Measurements from ENCODE around the gene SFI1.

SFI1 gene

DNA sequence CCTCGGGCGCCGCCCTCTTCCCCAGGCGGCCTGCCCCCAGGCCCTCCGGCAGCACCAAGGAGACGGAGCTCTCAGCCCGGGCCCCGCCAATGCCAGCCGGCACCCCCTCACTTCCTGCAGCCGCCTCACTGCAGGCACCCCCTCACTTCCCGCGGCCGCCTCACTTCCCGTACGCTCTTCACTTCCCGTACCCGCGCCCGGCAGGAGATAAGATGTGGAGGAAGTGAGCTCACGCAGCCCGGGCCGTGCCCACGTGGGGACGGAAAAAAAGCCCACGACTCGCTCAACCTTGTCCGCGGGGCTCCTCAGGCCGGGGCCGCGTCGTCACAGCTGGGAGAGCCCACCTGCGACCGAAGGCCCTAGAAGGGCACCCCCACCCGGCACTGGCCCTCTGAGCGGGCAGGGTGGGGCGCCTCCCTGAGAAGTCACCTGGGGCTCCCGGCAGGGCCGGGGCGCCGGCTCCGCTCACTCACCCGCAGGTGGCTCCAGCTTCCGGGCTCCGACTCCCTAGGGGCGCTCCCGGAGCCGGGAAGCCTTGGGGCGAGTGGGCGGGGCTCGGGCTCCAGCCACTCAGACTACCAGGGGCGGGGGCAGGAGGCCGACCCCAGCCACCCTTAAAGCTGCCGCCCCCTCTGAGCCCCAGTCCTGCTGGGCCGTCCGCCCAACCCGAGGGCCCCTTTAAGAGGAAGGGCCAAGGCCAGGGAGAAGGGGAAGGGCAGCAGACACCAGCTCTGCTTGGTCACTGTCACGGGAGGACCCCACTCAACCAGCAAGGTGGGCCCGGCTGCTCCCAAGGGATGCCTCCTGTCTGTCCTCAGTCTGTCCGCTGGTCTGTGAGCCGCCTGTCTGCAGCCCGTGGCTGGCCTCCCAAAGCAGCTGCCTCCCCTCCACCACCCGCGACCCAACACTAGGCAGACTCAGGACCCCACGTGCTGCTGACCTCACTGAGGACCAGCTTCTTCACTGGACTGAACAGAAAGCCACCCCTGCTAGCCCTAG lies 134.3 kb downstream of the SFI1 start:
- H3K9ac ChIP-seq (ENCODE audit: low read depth in 1 of 2, low read length in 2 of 2), result peak overlapping the region; percentile 77 to 78
- peaks cover 3 to 12% of the 10 kb centered on the region in 2 donors for H3K36me3 ChIP-seq (ENCODE audit: control insufficient read depth in 1 of 2, insufficient read depth in 2 of 2, low read length in 2 of 2)
- H3K4me1 ChIP-seq (ENCODE audit: control insufficient read depth in 1 of 2, insufficient read depth in 2 of 2, low read length in 2 of 2), result peaks cover 41 to 49% of the 10 kb centered on the region in 2 donors
- peak overlapping the region; percentile 73 for H3K27ac ChIP-seq (ENCODE audit: low read depth, low read length)
- H3K27me3 ChIP-seq (ENCODE audit: control insufficient read depth in 1 of 2, insufficient read depth in 2 of 2, low read length in 2 of 2), result no peaks in the 10 kb centered on the region
- no peaks in the 10 kb centered on the region for H3K9me3 ChIP-seq (ENCODE audit: control insufficient read depth in 1 of 2, low read length in 2 of 2)
- peak overlapping the region; percentile 75 to 82 for H3K4me3 ChIP-seq (ENCODE audit: low read depth in 1 of 2, low read length in 2 of 2)

DNA sequence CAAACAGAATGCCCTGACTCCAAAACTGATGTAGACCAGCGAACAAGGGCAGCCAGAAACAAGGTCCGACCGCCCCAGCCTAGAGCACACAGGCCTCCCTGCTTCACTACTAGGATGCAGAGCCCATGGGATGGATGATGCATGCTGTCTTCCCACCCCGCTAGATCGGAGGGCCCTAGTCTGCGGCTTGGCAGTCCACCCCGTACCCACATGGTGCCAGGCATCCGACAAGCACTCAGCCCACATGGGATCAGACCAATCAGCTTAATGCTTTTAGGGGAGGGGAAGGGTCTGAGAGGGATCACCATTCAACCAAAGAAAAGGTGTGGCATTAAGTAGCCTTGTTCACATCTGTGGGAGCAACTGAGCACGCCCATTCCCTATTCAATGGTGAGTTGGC lies 135.1 kb downstream of the SFI1 start:
- peak overlapping the region in 1 of 2 donors; percentile 75 for H3K4me3 ChIP-seq (ENCODE audit: low read depth in 1 of 2, low read length in 2 of 2)

DNA sequence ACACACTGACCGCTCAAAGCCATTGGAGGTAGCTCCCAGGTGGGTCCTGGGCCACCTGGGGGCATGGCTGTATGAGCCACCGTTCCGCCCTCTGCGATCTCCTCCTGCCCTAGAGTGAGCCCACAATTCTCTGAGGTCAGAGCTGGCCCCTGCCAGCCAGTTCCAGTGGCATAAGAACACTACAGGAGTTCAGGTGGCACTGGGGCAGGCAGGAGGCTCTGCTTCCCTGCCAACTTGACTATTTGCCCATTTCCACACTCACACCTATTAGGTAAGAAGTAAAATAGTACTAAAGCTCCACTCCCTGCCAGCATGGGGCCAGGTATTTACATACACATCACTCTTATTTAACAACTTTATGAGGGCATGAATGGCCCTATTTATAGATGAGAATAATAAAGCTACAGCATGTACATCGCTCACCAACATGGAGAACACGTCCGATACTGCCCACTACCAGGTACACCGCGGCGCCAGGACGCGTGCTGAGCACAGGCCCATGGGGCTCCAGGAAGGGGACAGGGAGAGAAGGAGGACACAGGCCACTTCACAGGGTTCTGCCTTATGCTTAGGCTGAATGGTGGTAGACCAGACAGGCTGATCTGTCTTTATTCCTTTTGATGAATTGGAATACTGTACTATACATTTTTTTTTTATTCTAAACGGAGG lies 139.4 kb downstream of the SFI1 start:
- H3K36me3 ChIP-seq (ENCODE audit: control insufficient read depth in 1 of 2, insufficient read depth in 2 of 2, low read length in 2 of 2), result peaks cover 3 to 6% of the 10 kb centered on the region in 2 donors
- peaks cover 8 to 16% of the 10 kb centered on the region in 2 donors for H3K4me1 ChIP-seq (ENCODE audit: control insufficient read depth in 1 of 2, insufficient read depth in 2 of 2, low read length in 2 of 2)
- H3K27ac ChIP-seq (ENCODE audit: low read depth, low read length), result no peak overlapping the region
- H3K4me3 ChIP-seq (ENCODE audit: low read depth in 1 of 2, low read length in 2 of 2), result no peak overlapping the region
- peak overlapping the region in 1 of 2 donors; percentile 21 for H3K9ac ChIP-seq (ENCODE audit: low read depth in 1 of 2, low read length in 2 of 2)
- no peaks in the 10 kb centered on the region for H3K9me3 ChIP-seq (ENCODE audit: control insufficient read depth in 1 of 2, low read length in 2 of 2)
- H3K27me3 ChIP-seq (ENCODE audit: control insufficient read depth in 1 of 2, insufficient read depth in 2 of 2, low read length in 2 of 2), result no peaks in the 10 kb centered on the region

More for the DNA sequence above, 135.1 kb downstream of the SFI1 start:
- H3K4me1 ChIP-seq (ENCODE audit: control insufficient read depth in 1 of 2, insufficient read depth in 2 of 2, low read length in 2 of 2), result peaks cover 33 to 42% of the 10 kb centered on the region in 2 donors
- H3K27ac ChIP-seq (ENCODE audit: low read depth, low read length), result peak overlapping the region; percentile 73
- H3K36me3 ChIP-seq (ENCODE audit: control insufficient read depth in 1 of 2, insufficient read depth in 2 of 2, low read length in 2 of 2), result peaks cover 3 to 12% of the 10 kb centered on the region in 2 donors
- H3K9ac ChIP-seq (ENCODE audit: low read depth in 1 of 2, low read length in 2 of 2), result peak overlapping the region in 1 of 2 donors; percentile 47
- H3K9me3 ChIP-seq (ENCODE audit: control insufficient read depth in 1 of 2, low read length in 2 of 2), result no peaks in the 10 kb centered on the region
- no peaks in the 10 kb centered on the region for H3K27me3 ChIP-seq (ENCODE audit: control insufficient read depth in 1 of 2, insufficient read depth in 2 of 2, low read length in 2 of 2)

- H3K9ac ChIP-seq (ENCODE audit: low read depth in 1 of 2, low read length in 2 of 2), result peak overlapping the region in 1 of 2 donors; percentile 17
- peak overlapping the region in 1 of 2 donors; percentile 40 for H3K4me3 ChIP-seq (ENCODE audit: low read depth in 1 of 2, low read length in 2 of 2)
- no peaks in the 10 kb centered on the region for H3K9me3 ChIP-seq (ENCODE audit: control insufficient read depth in 1 of 2, low read length in 2 of 2)
- H3K27ac ChIP-seq (ENCODE audit: low read depth, low read length), result peak overlapping the region; percentile 51
- peaks cover 0 to 8% of the 10 kb centered on the region in 2 donors for H3K4me1 ChIP-seq (ENCODE audit: control insufficient read depth in 1 of 2, insufficient read depth in 2 of 2, low read length in 2 of 2)
- no peaks in the 10 kb centered on the region for H3K27me3 ChIP-seq (ENCODE audit: control insufficient read depth in 1 of 2, insufficient read depth in 2 of 2, low read length in 2 of 2)
- peaks cover 3 to 5% of the 10 kb centered on the region in 2 donors for H3K36me3 ChIP-seq (ENCODE audit: control insufficient read depth in 1 of 2, insufficient read depth in 2 of 2, low read length in 2 of 2)
Observed at GRCh38 chr22:31637447-31637890, 141.1 kb downstream of the SFI1 start.

DNA sequence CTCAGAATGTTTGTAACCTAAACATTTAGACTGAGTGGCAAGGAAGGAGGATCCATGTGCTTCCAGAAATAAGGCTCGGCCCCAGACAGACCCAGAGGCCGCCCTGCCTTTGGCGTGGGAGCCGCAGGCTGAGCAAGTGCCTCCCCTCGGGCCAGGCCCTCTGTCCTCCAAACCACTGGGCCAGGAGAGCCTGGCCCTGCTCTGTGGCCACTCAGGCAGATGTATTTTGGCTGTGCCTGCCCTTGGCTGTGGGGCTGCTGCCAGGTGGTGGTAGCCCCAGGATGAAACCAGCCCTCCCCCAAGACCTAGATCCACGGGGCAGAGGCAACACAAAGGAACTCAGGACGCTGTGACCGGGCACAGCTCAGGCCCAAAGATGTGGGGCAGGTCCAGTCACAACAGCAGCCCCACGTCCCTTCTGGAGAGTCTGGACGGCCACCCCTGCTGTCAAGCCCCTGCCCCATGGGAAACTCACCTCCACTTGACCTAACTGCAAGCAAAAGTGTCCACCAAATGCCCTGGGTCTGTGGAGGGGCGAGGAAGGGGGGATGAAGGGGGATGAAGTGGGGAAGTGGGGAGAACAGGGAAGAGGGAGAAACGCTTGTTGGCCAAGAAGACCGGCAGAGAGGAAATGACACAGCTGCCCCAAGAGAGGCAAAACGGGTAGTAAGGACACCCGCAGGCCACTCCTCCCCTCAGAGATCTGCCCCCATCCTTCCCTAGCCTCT lies 141.7 kb downstream of the SFI1 start:
- Histone ChIP-seq H3K27me3 (ENCODE audit: control insufficient read depth in 1 of 2, insufficient read depth in 2 of 2, low read length in 2 of 2) (no peaks in the 10 kb centered on the region), H3K9ac (ENCODE audit: low read depth in 1 of 2, low read length in 2 of 2) (peak overlapping the region in 1 of 2 donors; percentile 17), H3K4me1 (ENCODE audit: control insufficient read depth in 1 of 2, insufficient read depth in 2 of 2, low read length in 2 of 2) (peaks cover 0 to 8% of the 10 kb centered on the region in 2 donors), H3K36me3 (ENCODE audit: control insufficient read depth in 1 of 2, insufficient read depth in 2 of 2, low read length in 2 of 2) (peaks cover under 1 to 6% of the 10 kb centered on the region in 2 donors), H3K9me3 (ENCODE audit: control insufficient read depth in 1 of 2, low read length in 2 of 2) (no peaks in the 10 kb centered on the region), H3K4me3 (ENCODE audit: low read depth in 1 of 2, low read length in 2 of 2) (peak overlapping the region; percentile 26 to 52), H3K27ac (ENCODE audit: low read depth, low read length) (peak overlapping the region; percentile 53)

GRCh38 chr22:31639436-31640039 lies 143.2 kb downstream of the SFI1 start:
- no peak overlapping the region for H3K9ac ChIP-seq (ENCODE audit: low read depth in 1 of 2, low read length in 2 of 2)
- peaks cover 0 to 8% of the 10 kb centered on the region in 2 donors for H3K36me3 ChIP-seq (ENCODE audit: control insufficient read depth in 1 of 2, insufficient read depth in 2 of 2, low read length in 2 of 2)
- no peak overlapping the region for H3K27ac ChIP-seq (ENCODE audit: low read depth, low read length)
- peaks cover 0 to 8% of the 10 kb centered on the region in 2 donors for H3K4me1 ChIP-seq (ENCODE audit: control insufficient read depth in 1 of 2, insufficient read depth in 2 of 2, low read length in 2 of 2)
- no peaks in the 10 kb centered on the region for H3K9me3 ChIP-seq (ENCODE audit: control insufficient read depth in 1 of 2, low read length in 2 of 2)
- H3K27me3 ChIP-seq (ENCODE audit: control insufficient read depth in 1 of 2, insufficient read depth in 2 of 2, low read length in 2 of 2), result no peaks in the 10 kb centered on the region
- H3K4me3 ChIP-seq (ENCODE audit: low read depth in 1 of 2, low read length in 2 of 2), result peak overlapping the region in 1 of 2 donors; percentile 22

- H3K4me3 ChIP-seq (ENCODE audit: low read depth in 1 of 2, low read length in 2 of 2), result no peak overlapping the region
- H3K9me3 ChIP-seq (ENCODE audit: control insufficient read depth in 1 of 2, low read length in 2 of 2), result no peaks in the 10 kb centered on the region
- no peak overlapping the region for H3K9ac ChIP-seq (ENCODE audit: low read depth in 1 of 2, low read length in 2 of 2)
- peaks cover 0 to 12% of the 10 kb centered on the region in 2 donors for H3K4me1 ChIP-seq (ENCODE audit: control insufficient read depth in 1 of 2, insufficient read depth in 2 of 2, low read length in 2 of 2)
- H3K27ac ChIP-seq (ENCODE audit: low read depth, low read length), result peak overlapping the region; percentile 61
- peaks cover 22 to 41% of the 10 kb centered on the region in 2 donors for H3K36me3 ChIP-seq (ENCODE audit: control insufficient read depth in 1 of 2, insufficient read depth in 2 of 2, low read length in 2 of 2)
- H3K27me3 ChIP-seq (ENCODE audit: control insufficient read depth in 1 of 2, insufficient read depth in 2 of 2, low read length in 2 of 2), result no peaks in the 10 kb centered on the region
Observed at GRCh38 chr22:31646186-31647019, 150.1 kb downstream of the SFI1 start.

- Histone ChIP-seq H3K36me3 (ENCODE audit: control insufficient read depth in 1 of 2, insufficient read depth in 2 of 2, low read length in 2 of 2) (peaks cover 22 to 37% of the 10 kb centered on the region in 2 donors), H3K27ac (ENCODE audit: low read depth, low read length) (no peak overlapping the region), H3K27me3 (ENCODE audit: control insufficient read depth in 1 of 2, insufficient read depth in 2 of 2, low read length in 2 of 2) (no peaks in the 10 kb centered on the region), H3K9me3 (ENCODE audit: control insufficient read depth in 1 of 2, low read length in 2 of 2) (no peaks in the 10 kb centered on the region), H3K4me1 (ENCODE audit: control insufficient read depth in 1 of 2, insufficient read depth in 2 of 2, low read length in 2 of 2) (peaks cover 0 to 12% of the 10 kb centered on the region in 2 donors), H3K4me3 (ENCODE audit: low read depth in 1 of 2, low read length in 2 of 2) (no peak overlapping the region), H3K9ac (ENCODE audit: low read depth in 1 of 2, low read length in 2 of 2) (no peak overlapping the region)
Observed at GRCh38 chr22:31647066-31647465, 150.7 kb downstream of the SFI1 start.
